GM19455 (cell line): ENCODE measurements around the gene NXPH1.

Experiments
- ATAC-seq: cut with Tn5 transposase; IDR thresholded peaks from one replicate; pipeline ENCODE4 v1.9.1; 2021; ENCODE audit not compliant: unreplicated experiment

The NXPH1 gene

GRCh38 chr7:8491544-8492489 lies 58.4 kb downstream of the NXPH1 start:
- no peak for ATAC-seq

GRCh38 chr7:8499128-8499527 lies 65.7 kb downstream of the NXPH1 start:
- no peak for ATAC-seq

GRCh38 chr7:8500286-8500685 lies 66.9 kb downstream of the NXPH1 start:
- no peak for ATAC-seq

GRCh38 chr7:8507566-8507965 lies 74.2 kb downstream of the NXPH1 start:
- ATAC-seq = no peak

GRCh38 chr7:8509621-8510020 lies 76.2 kb downstream of the NXPH1 start:
- ATAC-seq = no peak

GRCh38 chr7:8511855-8512254 lies 78.4 kb downstream of the NXPH1 start:
- no peak for ATAC-seq

- ATAC-seq = no peak
Measured at GRCh38 chr7:8514781-8515519, 81.5 kb downstream of the NXPH1 start.

- no peak for ATAC-seq
Measured at GRCh38 chr7:8515640-8516185, 82.3 kb downstream of the NXPH1 start.

- ATAC-seq = no peak
Measured at GRCh38 chr7:8516976-8517375, 83.6 kb downstream of the NXPH1 start.

GRCh38 chr7:8528311-8528710 lies 94.9 kb downstream of the NXPH1 start:
- ATAC-seq = no peak

- no peak for ATAC-seq
Measured at GRCh38 chr7:8531991-8532515, 98.6 kb downstream of the NXPH1 start.

- ATAC-seq = no peak
Measured at GRCh38 chr7:8536431-8536830, 103.0 kb downstream of the NXPH1 start.

- ATAC-seq = no peak
Measured at GRCh38 chr7:8549046-8549445, 115.6 kb downstream of the NXPH1 start.

- ATAC-seq = no peak
Measured at GRCh38 chr7:8560501-8560900, 127.1 kb downstream of the NXPH1 start.

GRCh38 chr7:8561449-8561848 lies 128.0 kb downstream of the NXPH1 start:
- ATAC-seq = no peak

- no peak for ATAC-seq
Measured at GRCh38 chr7:8564281-8564680, 130.9 kb downstream of the NXPH1 start.

- ATAC-seq = no peak
Measured at GRCh38 chr7:8566016-8566415, 132.6 kb downstream of the NXPH1 start.

GRCh38 chr7:8567626-8568025 lies 134.2 kb downstream of the NXPH1 start:
- no peak for ATAC-seq

- ATAC-seq = no peak
Measured at GRCh38 chr7:8579661-8580194, 146.3 kb downstream of the NXPH1 start.

GRCh38 chr7:8581842-8582241 lies 148.4 kb downstream of the NXPH1 start:
- no peak for ATAC-seq

- ATAC-seq = no peak
Measured at GRCh38 chr7:8582728-8583127, 149.3 kb downstream of the NXPH1 start.
